Transverse colon (tissue), 4 donors: ENCODE results near the gene OR52E8.

Source experiments
- CTCF ChIP-seq, 5 experiments: fragments of 200-600 bp in 3 of 5; fragments of 450-650 bp in 2 of 5; sonication (generic) in 3 of 5; IDR thresholded peaks; 1 replicate in 2 of 5; 2 replicates in 3 of 5; pipeline ENCODE4 v1.5.1; 2016 to 2017; ENCODE audit warnings: antibody characterized with exemption in 5 of 5, inconsistent platforms in 3 of 5, mild to moderate bottlenecking in 2 of 5, moderate library complexity in 1 of 5
- EP300 ChIP-seq: sonication (generic); formaldehyde crosslinking; IDR thresholded peaks from one replicate; pipeline ENCODE4 v1.6.1; 2017; ENCODE audit warnings: antibody characterized with exemption, low read depth
- POLR2A ChIP-seq: fragments of 450-650 bp; IDR thresholded peaks from one replicate; pipeline ENCODE4 v1.6.1; 2016; ENCODE audit warnings: antibody characterized with exemption, mild to moderate bottlenecking, moderate library complexity
- POLR2AphosphoS5 ChIP-seq, 3 donors: sonication (generic); formaldehyde crosslinking; IDR thresholded peaks; one replicate each; pipeline ENCODE4 v1.6.1; 2016; ENCODE audit warnings: antibody characterized with exemption in 3 of 3

DNA sequence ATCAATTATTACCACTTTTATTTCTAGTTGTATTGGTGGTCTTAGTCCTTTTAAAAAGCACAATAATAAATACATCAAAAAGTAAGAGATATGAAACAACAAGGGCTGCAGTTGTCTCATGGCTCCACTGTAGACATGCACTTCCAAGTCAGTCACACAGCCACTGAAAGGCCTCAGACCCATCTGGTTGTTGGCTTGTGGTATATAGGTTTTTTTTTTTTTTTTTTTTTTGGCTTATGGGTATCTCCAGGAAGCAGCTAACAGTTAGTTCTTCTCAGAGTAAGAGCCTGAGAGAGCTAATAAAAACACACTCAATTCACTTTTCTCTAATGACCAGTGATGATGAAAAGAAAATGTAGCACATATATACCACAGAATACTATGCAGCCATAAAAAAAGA lies 9.8 kb downstream of the OR52E8 start:
- no peak for TF ChIP-seq CTCF (IDR thresholded peaks at IDR 0.05)
- no peak for TF ChIP-seq POLR2A
- TF ChIP-seq EP300 = no peak
- no peak for TF ChIP-seq POLR2AphosphoS5 (IDR thresholded peaks at IDR 0.05)
